ENCODE data around the gene ZNRF1.

ZNRF1 gene

DNA sequence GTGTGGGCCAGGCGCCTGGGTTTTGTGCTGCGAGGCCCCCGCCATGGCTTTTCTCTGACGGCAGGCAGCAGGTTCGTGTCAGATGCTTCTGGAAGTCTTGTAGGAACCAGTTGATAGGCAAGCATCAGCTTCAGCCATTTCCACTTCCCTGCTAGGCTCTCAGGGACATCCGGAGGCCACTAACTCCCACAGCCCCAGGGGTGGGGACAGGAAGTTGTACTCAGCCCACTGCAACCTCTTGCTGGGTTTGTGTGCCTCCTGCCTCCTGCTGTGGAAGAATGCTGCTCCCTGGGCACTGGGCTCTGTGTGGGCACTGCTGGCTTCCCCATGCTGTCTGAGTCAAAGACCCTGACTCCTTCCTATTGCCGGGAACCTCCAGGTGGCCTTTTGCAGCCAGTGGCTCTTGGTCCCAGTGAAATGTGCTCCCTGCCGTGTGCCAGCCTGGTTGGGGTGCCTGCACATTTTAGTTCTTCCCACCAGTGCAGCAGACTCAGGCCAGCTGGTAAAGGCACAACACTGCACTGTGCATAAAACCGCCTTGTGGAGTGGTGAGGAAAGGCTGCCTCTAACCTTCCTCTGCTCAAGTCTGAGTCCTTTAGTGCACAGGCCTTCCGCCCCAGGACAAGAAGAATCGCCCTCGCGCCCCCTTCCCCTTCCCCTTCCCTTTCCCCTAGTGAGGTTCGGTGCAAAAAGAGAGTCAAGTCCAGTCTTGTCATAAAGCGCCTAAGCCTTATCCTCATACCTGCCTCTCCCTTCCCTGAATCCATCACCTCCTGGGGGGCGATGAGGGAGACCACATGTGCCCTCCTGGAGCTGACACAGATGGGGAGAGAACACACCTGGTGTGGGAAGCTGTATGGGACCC, 101.1 kb downstream of the ZNRF1 start:
- no peak for DNase-seq (ENCODE audit: low read depth)
- H3K4me3 ChIP-seq (ENCODE audit: control insufficient read depth, low read depth, low read length), result no peak overlapping the region
- no peak for TF ChIP-seq CTCF (IDR thresholded peaks at IDR 0.05; ENCODE audit: control insufficient read depth, insufficient read depth, low read depth, low read length, missing control alignments)

DNA sequence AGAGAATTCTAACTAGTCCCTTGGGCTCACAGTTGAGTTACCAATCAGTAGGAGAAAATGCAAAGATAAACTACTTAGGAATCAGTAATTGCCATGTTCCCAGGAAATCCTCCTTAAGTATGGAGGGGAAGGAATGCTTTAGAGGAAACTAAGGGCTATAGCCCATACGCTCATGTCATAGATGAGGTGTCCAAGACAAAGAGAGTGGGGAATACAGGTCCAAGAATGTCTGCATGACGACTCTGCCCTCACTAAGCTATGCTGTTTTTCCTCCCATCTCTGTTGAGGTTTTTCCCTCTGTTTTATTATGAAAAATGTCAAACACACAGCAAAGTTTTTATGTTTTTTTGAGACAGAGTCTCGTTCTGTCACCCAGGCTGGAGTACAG, 101.8 kb downstream of the ZNRF1 start:
- TF ChIP-seq CTCF (IDR thresholded peaks at IDR 0.05; ENCODE audit: control insufficient read depth, insufficient read depth, low read depth, low read length, missing control alignments), result no peak
- no peak overlapping the region for H3K4me3 ChIP-seq (ENCODE audit: control insufficient read depth, low read depth, low read length)
- DNase-seq (ENCODE audit: low read depth), result no peak

- no peak overlapping the region for H3K4me3 ChIP-seq (ENCODE audit: control insufficient read depth, low read depth, low read length)
- TF ChIP-seq CTCF (IDR thresholded peaks at IDR 0.05; ENCODE audit: control insufficient read depth, insufficient read depth, low read depth, low read length, missing control alignments), result no peak
- no peak for DNase-seq (ENCODE audit: low read depth)
These were observed 102.8 kb downstream of the ZNRF1 start for GRCh38 chr16:75101635-75102034.

- no peak overlapping the region for H3K4me3 ChIP-seq (ENCODE audit: control insufficient read depth, low read depth, low read length)
- no peak for DNase-seq (ENCODE audit: low read depth)
- no peak for TF ChIP-seq CTCF (IDR thresholded peaks at IDR 0.05; ENCODE audit: control insufficient read depth, insufficient read depth, low read depth, low read length, missing control alignments)
These were observed 103.8 kb downstream of the ZNRF1 start for GRCh38 chr16:75102595-75102994.

DNA sequence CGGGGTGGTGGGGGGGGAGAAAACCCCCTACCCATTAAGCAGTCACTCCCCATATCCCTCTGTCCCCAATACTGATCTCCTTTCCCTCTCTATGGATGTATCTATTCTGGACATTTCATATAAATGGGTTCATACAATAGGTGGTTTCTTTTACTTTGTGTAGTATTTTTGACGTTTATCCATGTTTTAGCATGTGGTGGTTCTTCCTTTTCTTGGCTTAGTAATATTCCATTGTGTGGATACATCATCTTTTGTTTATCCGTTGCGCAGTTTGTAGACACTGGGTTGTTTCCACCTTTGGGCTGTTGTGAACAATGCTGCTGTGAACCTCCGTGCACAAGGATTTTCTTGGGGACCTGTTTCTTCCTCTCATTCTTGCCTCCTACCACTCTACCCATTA, 105.2 kb downstream of the ZNRF1 start:
- H3K4me3 ChIP-seq (ENCODE audit: control insufficient read depth, low read depth, low read length), result no peak overlapping the region
- TF ChIP-seq CTCF (IDR thresholded peaks at IDR 0.05; ENCODE audit: control insufficient read depth, insufficient read depth, low read depth, low read length, missing control alignments), result no peak
- DNase-seq (ENCODE audit: low read depth), result no peak

DNA sequence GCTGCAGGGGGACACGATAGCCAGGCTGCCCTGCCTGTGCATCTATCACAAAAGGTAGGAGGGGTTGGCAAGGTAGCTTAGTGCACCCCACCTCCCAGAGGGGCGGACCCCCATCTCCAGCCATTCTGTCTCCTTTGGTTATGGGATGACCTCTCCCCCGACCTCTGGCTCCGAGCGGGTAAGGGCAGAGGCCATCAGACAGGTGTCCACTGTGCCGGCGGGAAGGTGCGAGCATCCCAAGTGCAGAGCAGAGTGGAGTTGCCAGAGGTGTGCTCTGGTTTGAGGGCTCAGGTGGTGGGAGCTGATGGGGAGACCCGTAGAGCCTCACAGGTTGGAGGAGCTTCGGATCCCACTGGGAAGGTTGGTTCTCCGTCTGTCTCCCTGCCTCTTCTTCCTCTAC, 106.0 kb downstream of the ZNRF1 start:
- no peak overlapping the region for H3K4me3 ChIP-seq (ENCODE audit: control insufficient read depth, low read depth, low read length)
- TF ChIP-seq CTCF (IDR thresholded peaks at IDR 0.05; ENCODE audit: control insufficient read depth, insufficient read depth, low read depth, low read length, missing control alignments), result no peak

More for the DNA sequence above, 106.0 kb downstream of the ZNRF1 start:
- no peak for DNase-seq (ENCODE audit: low read depth)

Measured in AG09309 (cell line).